Heart left ventricle (tissue), 13 donors: ENCODE data around the gene PRRT4.

ENCODE experiments used
- CTCF ChIP-seq, 12 donors: fragments of 200-600 bp; sonication (generic) in 4 of 12; IDR thresholded peaks; one replicate each; pipeline versions ENCODE4 v1.5.0 to v1.8.0; 2018 to 2022; ENCODE audit warnings: antibody characterized with exemption in 12 of 12, mild to moderate bottlenecking in 5 of 12
- POLR2A ChIP-seq, 2 donors: fragments of 450-650 bp; IDR thresholded peaks; one replicate each; pipeline ENCODE4 v1.6.1; 2017; ENCODE audit warnings: antibody characterized with exemption in 2 of 2, mild to moderate bottlenecking in 2 of 2, moderate library complexity in 2 of 2
- donor health status: ischemic (EF 13 %, LVEDD 7.1; RV severe dilation, severe dysfunction).
- donor health status: DM: no; HTN: yes; CAD: no.
- donor health status: DM: no; HTN: no; CAD: no.
- donor health status: ischemic (EF 25% LVEDD 6.9; RV normal size, moderate dysfunction).
- donor health status: ischemic (EF 25% LVEDD 5.7; RV mildly dilated, moderate dysfunction).
- donor health status: ischemic (EF 35%, LVEDD 5.7; RV mildly dilated, moderate dysfunction).
- donor health status: nonischemic (EF 11% LVEDD 7.7; RV severe dilation, severe dysfunction).
- donor health status: DM: yes; HTN: yes; CAD: no.
- donor health status: PGD.
- donor health status: ischemic (EF 29% LVEDD 5.4; RV normal size, mild dysfunction).
- donor health status: nonischemic (EF 23%, LVEDD 6.1; RV moderate dilation, normal function).

GRCh38 chr7:128395748-128396147 lies 34.3 kb upstream of the PRRT4 start:
- TF ChIP-seq CTCF (IDR thresholded peaks at IDR 0.05) = no peak
- no peak for TF ChIP-seq POLR2A (IDR thresholded peaks at IDR 0.05)
